NK-92 (cell line): ENCODE results near the gene ZNF333.
"Not testable (repeated sequence)": the region's sequence is repeated elsewhere in the genome, so short reads cannot be mapped to it uniquely, and the experiment has no call there.

ENCODE experiments used
- DNase-seq: peaks from one replicate; lab custom pipeline; 2025; ENCODE audit not compliant: unreplicated experiment; lab: John Stamatoyannopoulos, UW

Gene ZNF333

GRCh38 chr19:14765841-14766240 is 76.0 kb downstream of the ZNF333 start:
- not testable (repeated sequence) for DNase-seq

GRCh38 chr19:14767466-14767971 is 77.7 kb downstream of the ZNF333 start:
- DNase-seq, result no peak

GRCh38 chr19:14768001-14768400 is 78.2 kb downstream of the ZNF333 start:
- DNase-seq, result no peak

GRCh38 chr19:14769201-14769600 is 79.4 kb downstream of the ZNF333 start:
- DNase-seq, result no peak

- no peak for DNase-seq
These were observed 80.3 kb downstream of the ZNF333 start for GRCh38 chr19:14770136-14770535.

GRCh38 chr19:14770944-14771839 is 81.3 kb downstream of the ZNF333 start:
- DNase-seq, result no peak

GRCh38 chr19:14772467-14772866 is 82.6 kb downstream of the ZNF333 start:
- DNase-seq, result no peak

GRCh38 chr19:14772995-14773394 is 83.1 kb downstream of the ZNF333 start:
- no peak for DNase-seq

GRCh38 chr19:14773722-14774121 is 83.9 kb downstream of the ZNF333 start:
- not testable (repeated sequence) for DNase-seq

- no peak for DNase-seq
These were observed 84.5 kb downstream of the ZNF333 start for GRCh38 chr19:14774373-14774772.

- DNase-seq, result not testable (repeated sequence)
These were observed 85.5 kb downstream of the ZNF333 start for GRCh38 chr19:14775326-14775725.

GRCh38 chr19:14775869-14776586 is 86.2 kb downstream of the ZNF333 start:
- DNase-seq, result no peak

- not testable (repeated sequence) for DNase-seq
These were observed 87.8 kb downstream of the ZNF333 start for GRCh38 chr19:14777645-14778044.

- DNase-seq, result not testable (repeated sequence)
These were observed 88.4 kb downstream of the ZNF333 start, which contains the start of gene ADGRE2 for GRCh38 chr19:14778110-14778845. Gene ADGRE2, minus strand, starts transcription at chr19:14778560. Its CDS starts 1,804 bp downstream, at chr19:14776756.

- no peak for DNase-seq
These were observed 89.3 kb downstream of the ZNF333 start for GRCh38 chr19:14779151-14779550.

GRCh38 chr19:14780622-14781225 is 90.9 kb downstream of the ZNF333 start:
- not testable (repeated sequence) for DNase-seq

- DNase-seq, result not testable (repeated sequence)
These were observed 92.1 kb downstream of the ZNF333 start for GRCh38 chr19:14781713-14782536.

GRCh38 chr19:14782626-14783409 is 93.0 kb downstream of the ZNF333 start:
- no peak for DNase-seq
